ENCODE results near the gene WASL.

WASL gene

DNA sequence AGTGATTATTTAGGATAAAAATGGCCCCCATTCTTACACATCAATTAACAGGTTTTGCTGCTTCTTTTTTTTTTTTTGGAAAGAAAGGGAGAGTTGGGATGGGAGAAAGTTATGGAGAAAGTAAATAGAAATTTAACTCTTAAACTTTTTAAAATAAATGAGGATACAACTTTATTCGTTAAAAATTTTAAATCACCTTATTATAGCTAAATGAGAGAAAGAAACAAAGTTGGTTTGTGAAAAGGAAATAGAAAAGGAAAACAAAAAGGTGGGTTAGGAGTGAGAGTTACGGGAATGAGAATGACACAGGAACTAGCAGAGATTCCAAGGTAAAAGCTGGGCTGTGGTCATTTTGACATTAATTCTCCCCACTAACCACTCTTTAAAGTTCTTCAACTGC is 58.3 kb downstream of the WASL start:
- no peak for DNase-seq (ENCODE audit: low read depth in 2 of 2)

DNA sequence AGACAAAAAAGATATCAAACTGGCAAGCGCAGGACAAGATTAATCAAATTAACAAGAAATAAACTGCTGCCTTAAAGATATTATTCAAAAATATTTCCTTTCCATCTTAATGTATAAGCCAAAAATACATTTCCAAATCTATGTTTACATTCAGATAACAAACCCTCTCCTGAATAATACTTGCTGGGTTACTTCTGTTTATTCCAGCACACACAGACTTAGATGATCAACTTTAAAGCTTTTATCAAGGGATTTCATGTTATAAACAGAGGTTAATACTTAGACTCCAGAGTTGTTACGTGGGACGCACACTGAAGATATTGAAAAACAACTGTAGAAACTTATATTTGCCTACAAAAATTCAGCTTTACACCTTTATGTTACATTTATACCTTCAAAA is 59.6 kb downstream of the WASL start:
- no peak for DNase-seq (ENCODE audit: low read depth in 2 of 2)

DNA sequence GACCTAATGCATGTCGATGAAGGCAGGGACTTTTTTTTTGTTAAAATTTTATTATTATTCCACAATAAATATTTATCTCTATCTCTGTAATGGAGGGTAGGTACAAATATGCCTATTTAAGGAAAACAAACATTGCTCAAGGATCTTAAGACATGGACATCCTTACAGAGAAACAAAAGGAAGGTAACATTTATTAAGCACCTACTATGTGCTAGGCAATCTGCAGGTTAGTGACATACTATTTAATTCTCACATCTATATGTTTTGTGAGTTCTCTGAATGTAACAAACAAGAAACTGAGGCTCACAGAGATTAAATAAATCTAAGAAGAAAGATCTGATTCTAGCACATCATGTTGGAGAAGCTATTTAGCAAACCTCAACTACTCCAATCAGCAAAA is 61.1 kb downstream of the WASL start:
- DNase-seq (ENCODE audit: low read depth in 2 of 2): no peak

DNA sequence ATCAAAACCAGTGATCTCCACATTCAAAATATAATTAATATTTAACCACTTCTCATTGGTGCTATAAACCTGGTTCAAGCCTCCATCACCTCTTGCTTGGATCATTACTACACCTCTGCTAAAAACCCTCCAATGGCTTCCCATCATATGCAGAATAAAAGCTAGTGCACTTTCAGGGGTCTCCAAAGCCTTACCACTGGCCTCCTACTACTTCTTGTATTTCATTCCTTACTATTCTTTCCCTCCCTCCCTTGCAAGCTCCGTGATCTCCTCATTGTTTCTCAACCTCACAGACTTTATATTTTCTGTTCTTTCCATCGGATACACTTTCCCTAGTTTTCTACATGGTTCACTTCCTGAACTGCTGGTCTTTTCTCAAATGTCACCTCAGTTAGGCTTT is 61.6 kb downstream of the WASL start:
- DNase-seq (ENCODE audit: low read depth in 2 of 2): no peak

DNA sequence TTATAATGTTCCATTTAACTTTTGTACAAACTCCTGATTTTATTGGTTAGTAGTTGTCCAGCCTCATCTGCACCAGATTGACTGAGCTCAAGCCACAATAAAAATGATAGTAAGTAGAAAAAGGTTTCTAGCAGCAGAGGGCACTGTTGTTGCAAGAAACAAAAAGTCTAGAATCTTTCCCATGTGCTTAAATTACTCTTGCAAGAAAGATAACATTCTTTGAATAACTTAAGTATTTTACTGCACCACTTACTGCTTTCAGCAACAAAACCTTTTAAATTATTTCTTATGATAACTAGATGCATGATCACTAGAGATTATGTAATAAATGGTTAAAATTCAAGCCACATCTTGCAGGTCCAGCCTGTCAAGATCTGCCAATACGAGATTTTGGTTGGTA is 66.1 kb downstream of the WASL start:
- DNase-seq (ENCODE audit: low read depth in 2 of 2): no peak

DNA sequence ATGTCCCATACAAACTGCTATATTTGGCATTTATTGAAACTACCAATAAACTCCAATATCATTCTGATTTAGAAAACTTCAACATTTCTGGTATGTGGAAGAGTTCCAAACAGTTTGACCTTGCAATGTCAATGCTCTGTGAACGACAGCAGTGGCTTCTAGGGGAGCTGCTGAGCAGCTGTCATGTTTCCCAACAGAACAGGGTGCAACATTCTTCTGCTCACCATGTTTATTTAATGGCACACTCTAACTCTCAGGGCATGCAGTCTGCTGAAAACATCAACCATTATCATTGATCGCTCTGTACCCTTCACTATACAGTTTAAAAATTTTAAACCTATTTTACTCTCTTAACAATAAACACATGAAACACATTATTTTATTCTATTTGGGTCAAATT is 67.2 kb downstream of the WASL start:
- DNase-seq (ENCODE audit: low read depth in 2 of 2): no peak

DNA sequence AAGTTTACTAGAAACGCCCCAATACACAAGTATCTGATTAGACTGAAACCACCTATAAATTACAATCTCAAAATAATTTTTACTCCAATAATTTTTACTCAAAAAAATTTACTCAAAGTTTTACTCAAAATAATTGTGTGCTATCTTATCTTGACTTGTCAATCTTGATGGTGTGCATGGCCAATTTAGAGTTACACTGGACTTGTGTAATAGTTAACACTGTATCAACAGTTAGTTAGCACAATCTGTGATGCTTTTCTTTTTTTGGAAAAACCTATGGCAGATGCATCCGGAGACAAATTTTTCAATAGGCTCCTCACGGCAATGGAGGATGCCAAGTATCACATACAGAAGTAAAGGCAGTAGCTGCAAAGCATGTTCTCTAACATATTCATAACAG is 68.2 kb downstream of the WASL start:
- no peak for DNase-seq (ENCODE audit: low read depth in 2 of 2)

DNA sequence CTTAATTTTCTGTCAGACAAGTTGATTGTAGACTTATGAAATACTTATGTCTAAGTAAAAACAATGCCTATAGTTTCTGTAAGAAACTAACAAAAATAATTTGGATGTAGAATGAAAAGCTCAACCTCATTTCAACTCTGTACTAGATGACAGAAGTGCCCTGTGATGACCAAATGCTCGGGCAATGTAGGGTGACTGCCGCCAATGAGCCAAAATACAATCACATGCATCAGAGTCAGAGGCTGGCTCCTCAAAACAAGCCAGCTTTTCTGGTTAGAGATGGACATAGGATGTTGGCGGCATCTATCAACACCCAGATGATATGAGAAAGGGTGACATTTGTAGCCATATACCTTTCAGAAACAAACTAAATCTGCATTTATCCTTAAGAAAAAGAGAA is 69.2 kb downstream of the WASL start:
- DNase-seq (ENCODE audit: low read depth in 2 of 2): no peak

DNA sequence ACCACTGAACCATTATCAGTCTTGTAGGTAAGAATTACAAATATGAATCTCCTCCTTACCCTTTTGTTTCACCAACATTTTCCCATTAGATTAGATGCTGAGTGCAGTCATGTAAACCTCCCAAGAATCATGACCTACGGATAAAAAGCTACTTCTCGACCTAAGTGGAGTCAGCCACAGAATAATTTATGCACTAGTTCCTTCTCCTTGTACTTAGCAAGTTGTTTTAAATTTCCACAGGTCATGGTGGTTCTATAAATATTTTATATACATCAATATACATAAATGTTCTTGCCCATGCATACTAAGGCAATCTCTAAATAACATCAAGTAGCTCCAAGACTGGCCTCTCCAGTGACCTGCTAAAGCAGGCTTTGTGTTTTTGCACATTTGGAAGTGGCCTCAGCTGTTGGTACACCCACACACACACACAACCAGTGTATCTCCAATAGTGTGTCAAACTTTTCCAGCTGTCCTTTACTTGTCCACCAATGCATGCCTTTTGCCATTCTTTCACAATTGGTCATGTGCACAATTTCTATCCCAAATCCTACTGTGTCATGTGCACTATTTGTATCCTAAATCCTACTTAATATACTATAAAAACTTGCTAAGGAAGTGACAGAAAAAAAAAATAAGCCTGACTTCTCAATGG is 71.6 kb downstream of the WASL start:
- no peak for DNase-seq (ENCODE audit: low read depth in 2 of 2)

DNA sequence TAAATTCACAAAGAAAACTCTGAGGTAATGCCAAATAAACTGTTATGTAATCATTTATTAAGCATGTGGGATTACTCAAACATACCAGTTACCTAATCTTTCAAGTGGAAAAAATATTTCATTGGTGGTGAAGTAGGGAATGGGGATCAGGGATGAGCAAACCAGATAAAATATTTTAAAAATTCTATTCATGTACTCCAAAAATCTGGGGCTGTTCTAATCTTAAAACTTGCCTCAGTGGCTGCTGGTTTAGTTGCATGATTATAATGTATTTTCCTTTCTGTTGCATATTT is 73.7 kb downstream of the WASL start:
- no peak for DNase-seq (ENCODE audit: low read depth in 2 of 2)

DNA sequence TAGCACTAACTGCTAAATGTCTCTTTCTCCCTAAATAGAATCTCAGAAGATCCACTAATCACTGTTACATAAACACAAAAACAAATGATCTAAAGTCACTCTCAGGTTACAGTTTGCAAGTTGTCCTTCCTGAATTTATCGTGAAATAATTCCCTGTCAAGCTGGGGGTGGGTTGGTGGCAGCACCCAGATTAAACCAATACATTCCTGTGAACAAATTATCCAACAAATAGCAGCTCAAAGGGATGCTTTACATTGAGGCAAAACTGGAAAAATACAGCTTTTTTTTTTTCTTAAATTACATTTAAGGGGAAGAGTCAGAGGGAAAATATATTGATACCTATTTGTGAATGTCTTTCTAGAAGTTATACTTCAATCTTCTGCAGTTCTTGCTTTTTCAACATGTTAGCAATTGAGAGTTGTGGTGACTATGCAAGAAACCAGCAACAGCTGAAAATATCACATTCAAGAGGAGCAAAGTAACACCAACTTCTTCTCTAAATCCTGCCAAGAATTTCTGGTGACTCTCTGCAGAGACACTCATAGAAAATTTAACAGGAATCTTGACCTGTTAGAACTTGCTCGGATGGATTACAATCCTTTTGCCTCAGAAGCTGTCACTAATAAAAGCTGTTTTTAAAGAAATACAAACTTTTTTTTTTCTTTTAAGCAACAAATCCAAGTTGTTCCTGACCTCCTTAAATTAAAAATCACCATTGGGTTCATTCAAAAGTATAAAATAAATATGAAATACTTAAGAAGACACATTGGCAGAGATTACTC is 74.2 kb downstream of the WASL start:
- no peak for DNase-seq (ENCODE audit: low read depth in 2 of 2)

DNA sequence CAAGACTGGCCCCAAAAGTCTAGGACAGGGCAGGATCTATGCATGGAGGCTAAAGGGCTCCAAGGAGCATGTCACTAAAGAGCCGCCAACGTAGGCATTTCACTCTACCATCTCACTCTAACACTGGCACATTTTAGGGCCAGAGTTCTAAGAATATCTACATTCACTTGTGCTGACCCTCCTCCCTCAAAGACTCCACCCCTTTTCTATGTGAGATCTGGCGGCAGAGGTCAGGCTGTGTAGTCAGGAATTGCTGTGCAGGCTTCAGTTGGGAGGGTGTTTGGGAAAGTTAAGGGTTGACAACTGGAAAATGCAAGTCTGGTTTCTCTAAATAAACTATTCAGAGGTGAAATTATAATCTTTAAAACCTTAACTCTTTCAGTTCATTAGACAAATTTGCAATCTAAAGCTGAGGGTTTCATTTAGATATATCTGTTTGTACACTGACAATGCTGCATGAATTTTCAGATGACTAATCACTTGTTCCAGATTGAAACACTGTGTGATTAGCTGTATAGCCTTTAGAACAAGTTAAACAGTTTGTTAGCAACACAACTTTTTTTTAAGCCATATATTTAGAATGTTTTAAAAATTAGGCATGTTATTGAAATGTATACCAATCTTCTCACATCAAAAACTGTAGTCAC is 74.9 kb downstream of the WASL start:
- no peak for DNase-seq (ENCODE audit: low read depth in 2 of 2)

DNA sequence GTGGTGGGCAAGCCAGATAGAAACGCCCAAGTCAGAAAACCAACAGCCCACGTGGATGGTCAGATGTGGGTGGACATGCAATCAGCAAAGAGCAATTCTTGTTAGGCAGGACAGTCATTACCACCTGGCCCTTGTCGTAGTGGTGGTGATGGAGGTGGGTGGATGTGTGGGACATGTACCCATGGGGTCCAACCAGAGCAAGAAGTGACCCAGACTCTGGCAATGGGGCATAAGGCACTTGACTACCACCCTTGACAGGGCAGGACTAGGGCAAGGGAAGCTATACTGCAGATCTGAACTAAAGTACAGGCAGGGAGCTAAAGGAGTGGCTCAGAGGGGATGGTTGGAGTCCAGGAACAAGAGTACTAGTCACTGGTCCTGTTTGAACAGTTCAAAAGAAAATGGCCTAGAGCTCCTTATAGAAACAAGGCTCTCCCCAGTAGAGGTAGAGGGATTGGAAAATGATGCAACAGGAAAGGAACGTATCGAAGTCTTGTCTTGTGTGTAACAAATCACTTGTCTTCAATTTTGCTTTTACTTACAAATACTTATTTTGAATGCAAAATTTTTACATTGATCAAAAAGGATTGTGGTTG is 75.6 kb downstream of the WASL start:
- no peak for DNase-seq (ENCODE audit: low read depth in 2 of 2)

DNA sequence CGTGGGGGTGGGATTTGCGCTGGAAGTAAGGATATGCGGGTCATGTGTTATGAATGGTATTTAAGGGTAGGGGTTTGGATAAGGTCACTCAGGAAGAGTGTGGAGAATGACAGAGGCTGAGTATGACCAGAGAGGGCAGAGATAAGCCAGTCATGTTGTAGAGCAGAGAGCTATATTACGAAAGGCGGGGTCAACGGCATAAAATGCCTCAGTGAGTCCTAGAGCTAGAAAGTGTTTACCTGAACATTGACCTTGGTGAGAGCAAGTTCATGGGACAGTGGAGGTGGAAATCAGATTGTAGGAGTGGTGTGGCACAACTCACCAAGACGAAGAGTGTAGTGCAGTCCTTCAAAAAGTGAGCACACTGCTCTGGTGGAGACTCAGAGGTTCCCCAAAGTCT is 79.3 kb downstream of the WASL start:
- DNase-seq (ENCODE audit: low read depth in 2 of 2): no peak

DNA sequence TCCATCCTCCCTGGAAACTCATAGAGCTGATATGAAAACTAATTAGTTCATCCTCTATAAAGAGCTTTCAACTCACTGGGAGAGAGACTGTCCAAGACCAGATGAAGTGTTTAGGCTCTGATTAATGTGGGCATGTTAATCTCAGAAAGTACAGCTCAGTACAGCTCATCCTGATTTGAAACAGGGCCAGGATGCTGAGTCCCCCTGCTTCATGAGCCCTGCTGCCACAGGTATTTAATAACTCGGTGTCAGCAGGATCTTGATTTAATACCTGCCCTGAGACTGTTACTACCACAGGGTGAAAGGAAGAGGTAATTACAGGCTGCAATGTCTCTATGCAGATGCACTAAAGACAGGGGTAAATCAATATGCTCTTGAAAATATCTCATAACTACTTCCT is 82.3 kb downstream of the WASL start:
- no peak for DNase-seq (ENCODE audit: low read depth in 2 of 2)

DNA sequence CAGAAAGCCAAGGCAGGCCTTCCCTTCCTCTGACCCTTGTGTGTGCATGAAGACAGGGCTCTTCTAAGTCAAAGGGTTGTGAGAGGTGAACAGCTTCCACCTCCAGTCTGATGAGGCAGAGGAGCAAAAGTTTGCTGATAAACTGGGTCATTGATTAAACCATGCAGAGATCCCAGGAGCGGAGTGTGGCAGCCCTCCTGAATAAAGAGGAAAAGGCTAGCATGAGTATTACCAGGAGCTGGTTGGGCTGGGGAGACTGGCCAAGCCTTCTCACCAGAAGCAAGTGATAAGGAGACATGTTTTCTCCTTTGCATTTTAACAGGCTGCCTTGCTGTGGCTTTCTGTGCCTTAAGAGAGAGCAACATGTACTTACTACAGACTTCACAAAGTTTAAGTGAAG is 82.9 kb downstream of the WASL start:
- DNase-seq (ENCODE audit: low read depth in 2 of 2): no peak

DNA sequence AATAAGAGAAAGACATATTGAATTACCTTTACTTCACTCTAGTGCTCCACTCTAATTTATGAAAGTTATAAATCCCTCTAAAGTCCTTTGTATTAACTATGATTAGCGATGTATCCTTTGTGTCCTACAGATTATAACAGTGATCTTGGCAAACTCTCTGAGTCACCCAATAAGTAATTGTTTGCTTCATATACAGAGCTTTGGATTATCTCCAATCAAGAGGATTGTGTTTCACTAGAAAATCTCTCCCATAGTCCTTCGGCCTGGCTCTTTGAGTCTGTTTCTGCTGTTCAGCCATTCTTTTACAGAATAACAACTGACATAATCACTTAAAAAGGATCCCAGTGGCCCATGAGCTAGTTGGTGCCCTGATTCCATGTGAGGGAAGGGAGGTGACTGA is 83.6 kb downstream of the WASL start:
- DNase-seq (ENCODE audit: low read depth in 2 of 2): no peak

DNA sequence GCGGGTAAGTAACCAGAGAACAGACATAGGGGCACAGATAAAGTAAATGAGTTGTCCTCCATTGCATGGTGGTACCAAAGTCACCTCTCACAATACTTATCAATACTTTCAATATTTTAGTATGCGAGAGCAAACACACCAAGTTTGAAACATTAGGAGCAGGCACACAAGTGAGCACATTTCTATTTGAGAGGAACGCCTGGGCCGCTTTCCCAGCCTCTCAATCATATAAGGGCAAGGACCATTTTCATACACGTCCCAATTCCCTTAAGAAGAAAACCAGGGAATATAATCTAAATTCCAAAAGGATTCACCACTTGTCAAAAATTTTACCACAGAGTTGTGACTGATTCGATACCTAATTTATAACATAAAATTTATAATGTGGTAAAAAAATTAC is 85.6 kb downstream of the WASL start:
- DNase-seq (ENCODE audit: low read depth in 2 of 2): no peak

DNA sequence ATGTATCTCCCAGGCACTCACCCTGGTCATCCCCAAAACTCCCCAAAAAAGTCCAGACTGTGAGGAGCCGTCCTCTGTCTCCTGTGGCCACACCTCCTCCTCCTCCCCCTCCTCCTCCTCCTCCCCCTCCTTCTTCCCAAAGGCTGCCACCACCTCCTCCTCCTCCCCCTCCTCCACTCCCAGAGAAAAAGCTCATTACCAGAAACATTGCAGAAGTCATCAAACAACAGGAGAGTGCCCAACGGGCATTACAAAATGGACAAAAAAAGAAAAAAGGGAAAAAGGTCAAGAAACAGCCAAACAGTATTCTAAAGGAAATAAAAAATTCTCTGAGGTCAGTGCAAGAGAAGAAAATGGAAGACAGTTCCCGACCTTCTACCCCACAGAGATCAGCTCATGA is 86.0 kb downstream of the WASL start:
- no peak for DNase-seq (ENCODE audit: low read depth in 2 of 2)

DNA sequence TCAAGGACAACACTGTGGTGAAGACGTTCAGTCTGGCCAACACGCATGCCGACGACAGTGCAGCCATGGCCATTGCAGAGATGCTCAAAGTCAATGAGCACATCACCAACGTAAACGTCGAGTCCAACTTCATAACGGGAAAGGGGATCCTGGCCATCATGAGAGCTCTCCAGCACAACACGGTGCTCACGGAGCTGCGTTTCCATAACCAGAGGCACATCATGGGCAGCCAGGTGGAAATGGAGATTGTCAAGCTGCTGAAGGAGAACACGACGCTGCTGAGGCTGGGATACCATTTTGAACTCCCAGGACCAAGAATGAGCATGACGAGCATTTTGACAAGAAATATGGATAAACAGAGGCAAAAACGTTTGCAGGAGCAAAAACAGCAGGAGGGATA is 86.5 kb downstream of the WASL start:
- DNase-seq (ENCODE audit: low read depth in 2 of 2): no peak

DNA sequence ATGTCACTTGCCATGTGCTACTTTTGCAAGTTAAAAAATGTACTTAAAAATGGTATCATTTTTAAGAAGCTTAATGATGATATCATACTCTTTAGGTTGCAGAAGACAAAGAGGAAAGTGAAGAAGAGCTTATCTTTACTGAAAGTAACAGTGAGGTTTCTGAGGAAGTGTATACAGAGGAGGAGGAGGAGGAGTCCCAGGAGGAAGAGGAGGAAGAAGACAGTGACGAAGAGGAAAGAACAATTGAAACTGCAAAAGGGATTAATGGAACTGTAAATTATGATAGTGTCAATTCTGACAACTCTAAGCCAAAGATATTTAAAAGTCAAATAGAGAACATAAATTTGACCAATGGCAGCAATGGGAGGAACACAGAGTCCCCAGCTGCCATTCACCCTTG is 87.0 kb downstream of the WASL start:
- no peak for DNase-seq (ENCODE audit: low read depth in 2 of 2)

DNA sequence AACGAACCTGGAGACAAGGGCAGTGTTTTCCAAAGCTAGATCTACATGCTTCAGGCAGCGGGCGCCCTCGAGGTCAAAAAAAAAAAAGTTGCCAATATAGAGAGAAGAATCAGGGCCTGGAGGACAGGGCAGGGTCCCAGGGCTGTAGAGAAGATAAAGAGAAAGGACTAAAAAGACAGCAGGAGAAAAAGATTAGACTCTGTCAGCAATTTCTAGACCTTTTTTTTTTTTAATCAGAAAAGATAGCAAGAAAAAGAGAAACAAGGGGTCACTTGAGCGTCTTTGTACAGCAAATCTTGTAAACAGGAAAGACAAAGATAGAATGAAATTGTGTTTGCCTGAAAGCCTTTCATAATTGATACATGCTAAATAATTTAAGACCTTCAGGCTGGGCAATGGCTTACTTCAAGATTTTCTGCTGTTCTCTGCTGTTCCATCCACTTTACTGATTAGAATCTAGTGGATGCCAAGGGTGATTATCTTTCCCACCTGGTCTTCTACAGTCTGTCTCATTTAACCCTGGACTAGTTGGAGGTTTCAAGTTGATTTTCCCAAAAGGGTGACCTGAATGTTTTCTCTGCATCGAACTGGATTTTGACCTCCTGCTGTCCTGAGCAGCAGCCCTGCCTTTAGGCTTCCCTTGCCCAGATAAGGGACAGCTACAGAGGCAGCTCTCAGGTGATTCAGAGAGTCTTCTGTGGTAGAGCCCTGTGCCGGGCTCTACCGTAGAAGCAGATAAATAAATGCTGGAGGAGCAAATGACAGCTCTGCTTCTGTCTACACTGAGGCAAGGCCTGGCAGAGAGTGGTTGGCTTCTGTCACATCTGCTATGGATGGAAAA is 88.1 kb downstream of the WASL start:
- no peak for DNase-seq (ENCODE audit: low read depth in 2 of 2)

Data from stimulated activated CD8-positive, alpha-beta memory T cell treated with anti-CD3 and anti-CD28 coated beads, Interleukin-2, amount 100 ng/mL, for 48 hours (primary cell).